LHCN-M2 (cell line): ENCODE results near the gene PDE1A. TPM values are rescaled to one million over a fixed set of nuclear protein-coding genes. Genes with fewer than 3 reads are reported as not detected.

Experiments
- DNase-seq: peaks from one replicate; pipeline ENCODE4 v3.0.0-alpha.2; 2012; ENCODE audit warnings: low read depth
- total RNA-seq: library from RNA; depleted of rRNA; stranded (reverse); fragments of >200 nt; gene quantifications from 2 replicates; pipeline ENCODE4 v1.2.3, GENCODE V29; 2014

PDE1A gene
- total RNA-seq, 1 experiment from 2014 or later: 3.5 TPM

DNA sequence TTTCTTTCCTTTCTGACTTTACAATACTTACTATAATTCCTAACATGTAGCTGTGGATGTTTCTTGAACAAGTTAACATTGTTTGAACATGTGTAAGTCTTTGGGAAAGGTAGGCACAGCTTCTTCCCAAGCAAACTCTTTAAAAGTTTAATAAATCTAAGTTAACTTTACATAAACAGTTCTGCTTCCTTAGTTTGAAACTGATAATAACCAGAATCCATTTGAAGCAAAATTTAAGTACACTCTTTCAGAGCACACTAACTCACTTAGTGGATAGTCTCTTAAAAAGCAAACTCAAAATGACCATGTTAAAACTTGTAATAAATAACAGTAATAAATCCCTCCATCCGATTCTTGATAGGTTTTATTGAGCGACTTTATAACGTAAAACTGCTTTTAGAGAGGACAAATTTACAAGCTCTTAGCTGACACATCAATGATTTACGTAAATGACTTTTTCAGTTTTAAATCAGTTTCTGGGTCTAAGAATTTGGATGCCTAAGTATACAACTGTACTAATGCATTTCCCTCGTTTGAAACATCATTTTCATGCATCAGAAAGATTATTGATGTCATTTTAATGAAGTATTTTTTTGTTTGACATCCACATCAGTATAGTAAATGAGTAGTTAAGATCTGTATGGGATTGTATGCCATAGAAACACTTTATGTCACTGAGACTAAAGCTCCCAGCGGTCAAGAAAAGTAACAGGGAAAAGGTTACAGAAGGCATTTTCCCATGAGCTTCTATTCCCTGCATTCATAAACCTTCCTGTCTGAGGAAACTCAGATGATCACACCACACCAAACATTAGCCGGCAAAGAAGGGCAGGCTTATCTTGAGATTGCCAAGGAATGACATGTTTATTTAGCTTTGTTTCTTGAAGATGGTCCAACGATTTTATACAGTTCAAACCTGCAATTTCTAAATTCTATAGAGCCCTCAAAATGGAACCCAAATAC lies 67.5 kb downstream of the PDE1A start:
- no peak for DNase-seq

- DNase-seq: no peak
Observed at GRCh38 chr2:182358601-182359000, 68.2 kb downstream of the PDE1A start.

GRCh38 chr2:182355815-182356214 lies 71.0 kb downstream of the PDE1A start:
- DNase-seq: no peak

DNA sequence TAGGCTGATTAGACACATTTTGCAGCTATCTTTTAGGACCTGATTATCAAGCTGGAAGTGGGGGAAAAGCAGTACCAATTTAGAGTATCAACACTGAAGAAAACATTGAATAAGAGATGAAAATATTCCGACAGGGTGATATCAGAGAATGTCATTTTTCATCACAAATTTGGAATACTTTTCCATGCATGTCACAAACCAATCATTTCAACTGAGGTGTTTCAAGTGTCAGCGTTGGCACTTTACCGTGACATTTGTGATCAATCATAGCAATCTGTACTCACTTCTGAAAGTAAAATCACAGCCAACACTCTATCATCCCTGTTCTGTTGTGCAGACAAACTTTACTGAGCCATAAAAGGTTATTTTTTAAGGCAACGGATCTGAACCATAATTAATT lies 75.4 kb downstream of the PDE1A start:
- DNase-seq: no peak

GRCh38 chr2:182349268-182349667 lies 77.6 kb downstream of the PDE1A start:
- DNase-seq: no peak

DNA sequence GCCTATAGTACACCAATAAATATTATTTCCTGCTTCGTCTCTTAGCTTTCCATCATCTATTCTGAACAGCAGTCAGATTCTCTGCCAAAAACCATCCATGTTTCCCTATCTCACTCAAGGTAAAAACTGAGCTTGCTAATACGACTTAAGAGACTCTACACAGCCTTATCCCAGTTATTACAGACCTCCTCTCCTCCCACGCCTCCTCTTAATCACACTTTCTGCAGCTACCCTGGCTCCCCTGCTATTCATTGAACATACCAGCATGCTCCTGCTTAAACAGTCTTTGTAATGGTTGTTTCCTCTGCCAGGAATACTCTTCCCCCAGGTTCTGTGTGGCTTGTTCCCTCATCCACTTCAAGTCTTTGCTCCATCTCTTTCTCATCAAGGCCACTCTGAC lies 81.5 kb downstream of the PDE1A start:
- DNase-seq: no peak

- DNase-seq: no peak
Observed at GRCh38 chr2:182330451-182331305, 96.2 kb downstream of the PDE1A start.

GRCh38 chr2:182324665-182325064 lies 102.2 kb downstream of the PDE1A start:
- DNase-seq: peak; percentile 52

GRCh38 chr2:182321096-182321495 lies 105.7 kb downstream of the PDE1A start:
- DNase-seq: no peak

DNA sequence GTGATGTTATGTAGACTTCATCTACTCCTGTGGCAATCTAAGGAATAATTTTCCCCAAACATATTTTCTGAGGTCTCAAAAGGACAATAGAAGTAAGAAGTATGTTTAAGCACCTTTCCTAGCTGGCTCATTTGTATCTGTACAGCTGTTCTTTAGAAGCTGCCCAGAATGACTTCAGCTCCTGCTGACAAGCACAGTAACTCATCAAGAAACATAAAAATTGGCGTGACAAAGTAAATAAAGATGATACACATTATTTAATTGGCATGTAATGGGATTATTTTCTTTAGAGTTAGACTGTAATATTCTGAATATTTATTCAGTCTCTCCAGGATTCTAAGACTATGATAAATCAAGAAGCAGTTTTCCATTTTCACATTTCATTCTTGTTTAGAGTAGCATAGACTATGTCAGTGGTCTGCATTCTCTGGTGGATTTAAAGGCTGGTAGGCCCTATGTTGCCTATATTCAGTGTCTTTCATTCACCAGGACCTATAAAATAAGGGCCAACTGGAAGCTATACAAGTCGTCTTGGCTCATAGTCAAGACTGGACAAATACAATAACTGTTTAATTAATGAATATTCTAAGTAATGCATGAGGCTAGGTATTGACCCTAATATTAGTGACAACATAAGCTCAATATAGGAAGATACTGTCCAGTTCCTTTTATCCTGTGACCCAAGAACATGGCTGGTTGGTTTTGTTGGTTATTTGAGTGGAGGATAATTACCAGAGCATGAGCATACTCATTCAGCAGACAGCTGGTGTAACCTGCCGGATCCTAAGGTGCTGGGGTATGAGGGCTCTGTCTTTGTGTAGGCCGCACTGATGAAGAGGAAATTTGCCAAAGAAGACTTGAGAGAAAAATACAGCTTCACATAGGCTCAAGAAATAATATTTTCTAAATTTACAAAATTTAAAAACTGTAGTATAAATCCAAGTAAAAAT lies 107.0 kb downstream of the PDE1A start:
- DNase-seq: peak; percentile 56

DNA sequence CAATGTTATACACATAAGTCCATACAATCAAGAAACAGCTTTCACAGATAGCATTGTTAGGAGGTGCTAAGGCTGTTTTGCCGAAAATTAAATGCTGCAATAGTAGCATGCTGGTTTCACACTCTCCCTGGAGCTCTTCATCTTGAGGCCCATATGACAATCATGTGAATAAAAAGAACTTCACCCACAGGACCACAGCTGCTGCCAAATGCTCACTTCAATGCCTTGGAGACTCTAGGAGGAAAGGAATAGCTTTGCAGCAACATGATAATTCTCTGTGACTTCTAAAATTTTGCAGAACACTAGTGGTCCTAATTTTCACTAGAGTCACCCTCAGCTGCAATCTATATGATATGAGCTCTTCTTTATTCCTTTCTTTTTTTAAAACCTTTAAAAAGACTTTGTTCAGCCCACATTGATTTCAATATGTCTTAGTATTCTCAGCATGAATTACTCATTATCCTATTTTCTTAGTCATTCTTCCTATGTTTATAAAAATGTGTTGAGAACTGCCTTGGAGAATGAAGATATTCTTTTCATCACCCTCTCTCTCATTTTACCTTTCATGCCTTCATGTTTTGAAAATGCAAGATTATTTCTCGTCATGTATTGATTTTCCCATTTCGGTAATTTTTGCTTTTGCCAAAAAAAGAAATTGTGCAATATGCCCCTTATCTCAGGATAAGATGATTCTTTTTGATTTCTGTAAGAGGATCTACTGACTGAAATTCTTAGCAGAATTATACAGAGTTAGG lies 108.2 kb downstream of the PDE1A start:
- peak; percentile 58 for DNase-seq

DNA sequence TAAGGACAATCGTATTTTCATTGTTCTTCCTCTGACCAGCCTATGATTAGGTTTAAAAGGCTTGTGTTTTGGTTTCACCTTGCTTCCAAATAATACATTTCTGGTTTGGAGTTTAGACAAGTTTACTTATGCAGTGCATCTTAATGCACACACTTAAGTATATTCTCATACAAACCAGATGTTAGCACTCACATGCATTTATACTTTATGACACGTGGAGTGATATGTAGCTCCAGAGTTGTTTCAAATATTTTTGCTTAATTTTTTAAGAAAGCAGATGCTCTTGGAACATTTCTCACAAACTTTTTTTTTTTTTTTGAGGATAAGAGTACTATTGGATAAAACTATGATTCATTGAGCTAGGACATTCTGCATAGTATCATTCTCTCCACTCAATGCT lies 109.9 kb downstream of the PDE1A start:
- DNase-seq: no peak

DNA sequence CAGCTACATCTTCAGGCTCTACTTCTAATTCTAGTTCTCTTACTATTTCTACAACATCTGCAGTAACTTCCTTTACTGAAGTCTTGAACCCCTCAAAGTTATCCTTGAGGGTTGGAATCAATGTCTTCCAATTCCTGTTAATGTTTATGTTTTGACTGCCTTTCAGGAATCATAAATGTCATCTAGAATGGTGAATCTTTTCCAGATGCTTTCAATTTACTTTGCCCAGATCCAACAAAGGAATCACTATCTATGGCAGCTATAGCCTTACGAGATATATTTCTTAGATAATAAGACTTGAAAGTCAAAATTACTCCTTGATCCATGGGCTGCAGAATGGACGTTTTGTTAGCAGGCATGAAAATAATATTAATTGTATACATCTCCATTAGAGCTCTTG lies 123.9 kb downstream of the PDE1A start:
- DNase-seq: no peak

DNA sequence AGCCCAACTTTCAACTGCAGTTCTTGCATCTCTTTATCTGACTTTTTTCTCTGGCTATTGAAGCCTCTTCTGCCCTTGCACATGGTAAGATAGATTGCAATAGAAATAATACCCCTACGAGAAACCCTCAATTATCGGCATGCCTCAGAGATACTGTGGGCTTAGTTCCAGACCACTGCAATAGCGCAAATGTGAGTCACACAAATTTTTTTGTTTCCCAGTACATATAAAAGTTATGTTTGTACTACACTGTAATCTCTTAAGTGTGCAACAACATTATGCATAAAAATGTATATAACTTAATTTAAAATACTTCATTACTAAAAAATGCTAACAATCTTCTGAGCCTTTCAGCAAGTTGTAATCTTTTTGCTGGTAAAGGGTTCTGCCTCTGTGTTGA lies 124.7 kb downstream of the PDE1A start:
- DNase-seq: peak; percentile 67

- peak; percentile 49 for DNase-seq
Observed at GRCh38 chr2:182301093-182301492, 125.7 kb downstream of the PDE1A start.

- no peak for DNase-seq
Observed at GRCh38 chr2:182300608-182301007, 126.2 kb downstream of the PDE1A start.

DNA sequence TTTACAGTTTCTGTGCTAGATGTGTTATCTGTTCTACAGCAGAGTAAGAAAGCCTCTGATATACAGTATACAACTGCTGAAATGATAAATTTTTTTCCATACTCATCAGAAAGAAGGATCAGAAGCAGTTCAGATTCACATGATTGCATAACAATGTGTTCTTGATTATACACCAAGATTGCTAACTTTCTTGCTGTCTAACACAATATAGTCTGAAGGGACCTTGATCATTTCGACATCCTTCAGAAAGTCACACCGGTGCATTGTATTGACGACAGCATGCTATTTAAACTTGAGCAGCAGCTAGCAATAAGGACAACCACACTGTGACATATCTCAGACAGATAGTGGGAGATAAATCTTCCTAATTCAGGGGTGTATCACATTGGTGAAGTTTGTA lies 127.2 kb downstream of the PDE1A start:
- DNase-seq: no peak

GRCh38 chr2:182298456-182298855 lies 128.4 kb downstream of the PDE1A start:
- DNase-seq: no peak

GRCh38 chr2:182291296-182291695 lies 135.5 kb downstream of the PDE1A start:
- peak; percentile 46 for DNase-seq

DNA sequence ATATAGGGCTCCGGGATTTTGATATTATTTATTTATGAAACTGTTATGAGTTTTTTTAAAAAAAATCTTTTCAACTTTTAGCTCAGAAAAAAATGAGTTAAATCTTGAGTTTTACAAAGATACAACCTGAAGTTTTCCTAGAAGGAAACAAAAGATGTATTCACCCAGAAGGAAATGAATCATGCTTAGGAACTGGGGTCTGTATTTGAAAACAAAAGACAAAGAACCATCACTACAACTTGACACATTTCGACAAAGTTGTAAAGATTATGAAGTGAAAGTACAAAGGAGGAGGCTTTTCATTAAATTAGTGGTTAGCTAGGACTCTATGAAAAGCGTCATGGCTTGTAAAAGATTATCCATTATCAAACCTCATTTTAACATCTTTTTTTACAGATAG lies 143.3 kb downstream of the PDE1A start:
- DNase-seq: peak; percentile 30

- DNase-seq: no peak
Observed at GRCh38 chr2:182281276-182281675, 145.6 kb downstream of the PDE1A start.
